ENCODE results near the gene BHLHE40.

Gene BHLHE40

DNA sequence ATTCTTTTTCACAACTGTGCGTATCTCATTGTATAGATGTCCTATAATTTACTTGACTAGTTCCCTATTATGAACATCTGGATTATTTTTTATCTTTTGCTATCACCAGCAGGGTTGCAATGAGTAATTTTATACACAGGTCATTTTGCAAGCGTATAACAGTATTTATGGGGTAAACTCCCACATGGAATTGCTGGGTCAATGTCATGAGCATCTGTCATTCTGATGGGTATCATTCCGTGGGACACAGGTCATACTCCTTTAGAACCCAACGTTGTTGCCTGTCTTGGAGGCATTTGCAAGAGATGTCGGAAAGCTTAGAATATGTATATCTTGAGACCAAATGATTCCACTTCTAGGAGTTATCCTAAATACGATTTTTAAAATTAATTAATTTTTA, 12.9 kb downstream of the BHLHE40 start:
- CTCF ChIA-PET = interaction anchor here (1.0 to 4.7 kb wide), 4 partner anchors 12 to 281 kb away, joined by 3 to 22 read pairs (median 6); partner anchors contain the start of gene BHLHE40
- POLR2A ChIA-PET = no interaction called here
- no peak for TF ChIP-seq CTCF (IDR thresholded peaks at IDR 0.05; ENCODE audit: insufficient read depth, low read length, missing control alignments)
- DNase-seq (ENCODE audit: low read depth, low spot score) = no peak
- H3K4me3 ChIP-seq (ENCODE audit: low read depth, low read length) = no peak overlapping the region

DNA sequence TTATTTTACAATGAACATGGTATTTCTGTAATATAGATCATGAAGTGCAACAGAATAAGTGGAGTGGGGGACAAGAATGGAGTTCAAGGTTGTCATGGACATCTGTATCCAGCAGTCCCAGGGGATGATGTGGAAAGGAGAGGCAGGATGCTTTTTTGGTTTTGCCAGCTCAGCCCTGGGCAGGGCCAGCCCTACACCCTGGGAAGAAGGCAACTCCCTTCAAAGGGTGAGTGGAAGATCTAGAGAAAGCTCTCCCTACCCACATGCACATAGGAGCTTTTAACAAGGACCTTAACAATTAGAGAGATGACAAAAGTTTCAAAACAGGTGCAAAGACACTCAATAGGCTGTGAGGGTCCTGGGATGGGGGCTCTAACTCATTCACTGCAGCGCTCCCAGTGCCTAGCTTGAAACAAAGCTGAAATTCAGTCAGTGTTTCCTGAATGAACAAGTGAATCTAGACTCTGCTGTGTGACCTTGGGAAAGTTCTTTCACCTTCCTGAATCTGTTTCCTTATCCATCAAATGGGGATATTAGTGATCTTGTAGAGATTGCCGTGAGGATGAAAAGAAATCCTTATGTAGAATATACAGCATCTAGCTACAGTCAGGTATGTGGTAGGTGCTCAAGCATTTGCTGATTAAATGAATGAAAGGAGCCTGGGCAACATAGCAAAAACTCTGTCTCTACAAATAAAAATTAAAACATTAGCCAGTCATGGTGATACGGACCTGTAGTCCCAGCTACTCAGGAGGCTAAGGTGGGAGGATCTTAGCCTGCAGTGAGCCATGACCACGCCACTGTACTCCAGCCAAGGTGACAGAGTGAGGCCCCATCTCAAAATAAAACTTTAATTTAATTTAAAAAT, 14.3 kb downstream of the BHLHE40 start:
- no peak overlapping the region for H3K4me3 ChIP-seq (ENCODE audit: low read depth, low read length)
- ChIA-PET POLR2A (interaction anchor here (2.2 to 2.3 kb wide), 3 partner anchors 9 to 30 kb away, joined by 7 to 12 read pairs (median 9); partner anchors contain the start of gene BHLHE40), CTCF (interaction anchor here (1.0 to 4.7 kb wide), 5 partner anchors 10 to 282 kb away, joined by 5 to 22 read pairs (median 13); partner anchors contain the start of gene BHLHE40)
- no peak for DNase-seq (ENCODE audit: low read depth, low spot score)
- no peak for TF ChIP-seq CTCF (IDR thresholded peaks at IDR 0.05; ENCODE audit: insufficient read depth, low read length, missing control alignments)

DNA sequence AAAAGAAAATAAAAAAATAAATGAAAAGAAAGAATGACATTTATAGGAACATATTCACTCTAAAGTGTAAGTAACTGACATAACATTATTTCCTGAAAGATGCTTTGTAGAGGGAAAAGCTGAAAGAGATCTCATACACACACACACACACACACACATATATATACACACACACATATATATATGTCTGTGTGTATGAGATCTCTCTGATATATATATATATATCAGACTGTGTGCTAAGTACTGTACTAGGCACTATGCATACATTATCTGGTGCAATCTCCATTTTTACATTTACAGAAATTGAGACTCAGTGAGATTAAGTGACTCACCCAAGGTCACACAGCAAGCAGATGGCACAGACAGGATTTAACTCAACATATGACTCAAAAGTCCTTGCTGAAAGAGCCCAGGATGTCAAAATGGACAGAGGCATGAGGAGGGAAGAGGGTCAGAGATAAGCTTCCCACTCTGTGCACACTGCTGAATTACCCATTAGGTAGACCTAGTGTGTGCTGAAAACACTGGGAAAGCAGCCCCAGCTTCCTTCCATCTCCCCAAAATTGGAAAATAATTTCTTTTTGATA, 15.0 kb downstream of the BHLHE40 start:
- DNase-seq (ENCODE audit: low read depth, low spot score) = no peak
- H3K4me3 ChIP-seq (ENCODE audit: low read depth, low read length) = no peak overlapping the region
- TF ChIP-seq CTCF (IDR thresholded peaks at IDR 0.05; ENCODE audit: insufficient read depth, low read length, missing control alignments) = no peak
- POLR2A ChIA-PET = interaction anchor here (0.6 to 2.3 kb wide), 4 partner anchors 10 to 29 kb away, joined by 3 to 12 read pairs (median 8); partner anchors contain the start of gene BHLHE40
- CTCF ChIA-PET = interaction anchor here (0.7 to 4.7 kb wide), 6 partner anchors 11 to 283 kb away, joined by 3 to 22 read pairs (median 9); partner anchors contain the start of gene BHLHE40

DNA sequence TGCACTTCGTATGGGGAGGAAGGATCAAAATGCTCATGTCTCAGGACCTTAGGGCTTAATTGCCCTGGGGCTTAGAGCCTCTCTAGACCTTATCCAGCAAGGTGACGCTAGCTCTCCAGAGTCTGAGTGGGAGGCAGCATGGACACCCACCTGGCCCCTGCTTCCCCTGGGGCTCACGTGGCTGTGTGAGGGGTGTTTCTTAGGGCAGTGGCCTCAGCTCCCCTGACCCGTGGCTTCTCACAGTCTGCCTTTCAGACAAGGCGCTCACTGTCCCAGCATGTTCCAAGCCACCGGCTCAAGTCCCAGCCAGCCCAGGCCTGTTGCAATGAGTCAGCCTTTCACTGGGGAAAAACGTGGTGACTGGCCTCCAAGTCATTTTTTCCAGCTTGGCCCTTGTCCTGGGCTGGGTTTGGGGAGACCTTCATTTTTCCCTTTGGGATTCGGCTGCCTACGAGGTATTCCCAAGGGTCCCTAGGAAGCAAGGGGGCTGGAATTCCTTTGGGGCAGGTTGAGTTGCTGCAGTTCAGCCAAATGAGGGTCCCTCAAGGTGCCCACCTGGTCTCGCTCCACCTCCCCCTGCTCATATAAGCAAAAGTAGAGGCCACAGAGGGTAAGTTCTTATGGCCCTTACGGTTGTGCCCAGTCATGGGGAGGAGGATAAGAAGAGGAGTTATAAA, 15.7 kb downstream of the BHLHE40 start:
- CTCF ChIA-PET = interaction anchor here (0.7 to 4.7 kb wide), 8 partner anchors 10 to 284 kb away, joined by 3 to 22 read pairs (median 4); partner anchors contain the start of gene BHLHE40
- no peak for DNase-seq (ENCODE audit: low read depth, low spot score)
- POLR2A ChIA-PET = interaction anchor here (0.6 to 2.3 kb wide), 6 partner anchors 9 to 29 kb away, joined by 3 to 12 read pairs (median 6); partner anchors contain the start of gene BHLHE40
- H3K4me3 ChIP-seq (ENCODE audit: low read depth, low read length) = no peak overlapping the region; the same call in 1 of the 2 replicates
- TF ChIP-seq CTCF (IDR thresholded peaks at IDR 0.05; ENCODE audit: insufficient read depth, low read length, missing control alignments) = no peak

DNA sequence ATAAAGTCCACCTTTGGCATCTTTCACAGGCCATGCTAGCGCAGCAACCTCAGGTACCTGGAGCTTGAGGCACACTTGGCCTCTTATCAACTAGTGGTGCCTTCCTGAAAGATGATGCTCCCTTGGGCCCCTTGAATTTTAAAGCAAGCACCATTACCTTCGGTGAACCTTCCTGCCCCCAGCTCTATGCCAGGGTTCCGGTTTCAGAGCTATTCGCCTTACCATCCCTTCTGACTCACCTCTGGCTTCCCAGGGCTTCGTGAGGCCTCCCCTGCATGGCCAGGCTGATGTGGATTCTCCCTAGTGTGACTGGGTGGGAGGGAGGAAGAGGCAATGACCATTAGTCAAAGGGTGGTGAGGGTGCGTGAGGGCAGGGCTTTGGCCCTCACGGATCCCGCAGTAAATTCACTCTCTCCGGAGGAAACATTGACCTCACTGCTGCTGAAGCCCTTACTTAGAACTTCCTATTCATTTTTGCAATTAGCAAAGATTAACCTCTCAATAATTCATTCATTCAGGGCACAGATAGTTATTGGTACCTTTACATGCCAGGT, 16.3 kb downstream of the BHLHE40 start:
- no peak overlapping the region for H3K4me3 ChIP-seq (ENCODE audit: low read depth, low read length)
- DNase-seq (ENCODE audit: low read depth, low spot score) = no peak
- POLR2A ChIA-PET = interaction anchor here (1.1 to 2.3 kb wide), 4 partner anchors 9 to 28 kb away, joined by 3 to 12 read pairs (median 6); no protein-coding TSS in a partner anchor
- TF ChIP-seq CTCF (IDR thresholded peaks at IDR 0.05; ENCODE audit: insufficient read depth, low read length, missing control alignments) = no peak
- CTCF ChIA-PET = interaction anchor here (1.1 to 4.7 kb wide), 5 partner anchors 9 to 284 kb away, joined by 3 to 22 read pairs (median 4); partner anchors contain the start of gene BHLHE40
